HG03097 (cell line): ENCODE measurements around the gene RBM33.
"Not testable (repeated sequence)": the region's sequence is repeated elsewhere in the genome, so short reads cannot be mapped to it uniquely, and the experiment has no call there.

ENCODE experiments used
- ATAC-seq: cut with Tn5 transposase; IDR thresholded peaks from one replicate; pipeline ENCODE4 v1.9.1; 2021; ENCODE audit not compliant: unreplicated experiment, low FRiP score

RBM33 gene

DNA sequence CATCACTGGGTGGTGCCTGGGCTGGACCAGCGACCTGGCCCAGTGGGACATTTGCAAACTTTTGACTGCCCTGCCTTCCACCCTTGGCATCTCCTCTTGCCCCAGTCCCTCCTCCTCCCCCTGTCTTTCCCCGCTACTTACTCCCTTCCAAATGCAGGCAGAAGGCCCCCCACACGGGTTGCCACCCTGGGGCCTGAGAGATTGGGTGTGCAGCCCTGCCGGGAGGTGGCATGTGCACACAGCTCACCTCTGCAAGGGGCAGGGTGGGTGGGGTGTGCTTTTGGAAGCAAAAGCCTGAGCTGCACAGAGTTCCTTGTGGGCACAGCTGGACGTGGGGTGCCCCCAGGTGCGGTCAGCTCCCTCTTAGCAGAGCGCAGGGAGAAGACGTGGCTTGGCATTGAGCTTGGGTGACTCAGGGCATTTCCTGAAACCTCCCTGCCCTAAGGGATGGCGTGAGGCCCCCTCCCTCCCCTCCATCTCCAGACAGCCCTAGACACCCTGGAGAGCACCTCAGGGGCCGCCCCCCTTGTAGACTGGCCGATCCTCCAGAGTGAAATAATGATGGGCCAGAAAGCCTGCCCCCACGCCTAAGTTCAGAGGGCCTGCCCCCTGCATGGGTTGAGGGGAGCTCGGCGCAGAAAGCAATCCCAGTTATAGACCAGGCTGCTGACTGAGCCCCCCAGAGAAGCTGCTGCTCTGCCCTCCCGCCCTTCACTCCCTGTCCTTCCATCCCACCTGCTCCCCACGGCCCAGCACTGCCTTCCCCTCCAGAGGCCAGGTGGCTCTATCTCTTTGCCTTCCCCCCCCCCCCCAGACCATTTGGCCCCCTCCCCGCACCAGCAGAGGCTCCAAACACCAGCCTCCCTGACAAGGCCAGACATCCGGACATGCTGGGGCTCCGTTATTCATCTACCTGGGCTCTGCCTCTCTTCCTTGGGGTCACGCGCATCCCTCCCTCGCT is 170.1 kb downstream of the RBM33 start:
- no peak for ATAC-seq

GRCh38 chr7:155815332-155816191 is 171.1 kb downstream of the RBM33 start:
- ATAC-seq: peak; percentile 74

DNA sequence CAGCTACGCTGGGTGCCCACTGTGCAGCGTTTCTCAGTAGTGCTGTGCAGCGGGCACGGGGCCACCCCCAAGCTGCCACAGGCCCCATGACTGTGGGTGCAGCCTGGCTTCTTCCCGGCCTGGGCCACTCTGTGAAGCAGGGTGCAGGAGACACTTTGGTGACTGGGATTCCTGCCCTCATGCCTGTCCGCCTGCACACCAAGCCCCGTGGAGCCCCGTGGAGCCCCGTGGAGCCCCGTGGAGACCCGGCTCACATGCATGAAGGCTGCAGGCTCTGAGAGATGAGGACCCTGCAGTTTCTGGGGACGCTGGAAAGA is 171.7 kb downstream of the RBM33 start:
- no peak for ATAC-seq

DNA sequence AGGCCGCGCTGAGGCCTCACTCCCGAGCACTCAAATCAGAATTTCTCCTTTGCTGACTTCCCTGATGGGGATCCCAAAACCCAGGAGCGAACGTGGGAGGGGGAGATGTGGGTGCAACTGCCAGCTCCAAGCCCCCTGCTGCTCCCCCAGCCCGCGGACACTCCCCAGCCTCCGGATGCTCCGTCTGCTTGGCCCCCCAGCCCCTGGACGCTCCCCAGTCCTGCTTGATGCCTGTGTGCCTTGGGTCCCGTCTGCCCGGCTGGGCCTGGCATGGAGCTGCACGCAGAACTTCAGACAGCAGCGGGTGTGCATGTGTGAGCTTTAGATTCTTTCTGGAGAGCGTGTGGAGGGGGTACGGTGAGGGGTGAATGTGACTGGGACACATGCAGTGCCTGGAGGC is 172.5 kb downstream of the RBM33 start:
- no peak for ATAC-seq

- not testable (repeated sequence) for ATAC-seq
Measured at GRCh38 chr7:155817515-155817914, 173.1 kb downstream of the RBM33 start.

DNA sequence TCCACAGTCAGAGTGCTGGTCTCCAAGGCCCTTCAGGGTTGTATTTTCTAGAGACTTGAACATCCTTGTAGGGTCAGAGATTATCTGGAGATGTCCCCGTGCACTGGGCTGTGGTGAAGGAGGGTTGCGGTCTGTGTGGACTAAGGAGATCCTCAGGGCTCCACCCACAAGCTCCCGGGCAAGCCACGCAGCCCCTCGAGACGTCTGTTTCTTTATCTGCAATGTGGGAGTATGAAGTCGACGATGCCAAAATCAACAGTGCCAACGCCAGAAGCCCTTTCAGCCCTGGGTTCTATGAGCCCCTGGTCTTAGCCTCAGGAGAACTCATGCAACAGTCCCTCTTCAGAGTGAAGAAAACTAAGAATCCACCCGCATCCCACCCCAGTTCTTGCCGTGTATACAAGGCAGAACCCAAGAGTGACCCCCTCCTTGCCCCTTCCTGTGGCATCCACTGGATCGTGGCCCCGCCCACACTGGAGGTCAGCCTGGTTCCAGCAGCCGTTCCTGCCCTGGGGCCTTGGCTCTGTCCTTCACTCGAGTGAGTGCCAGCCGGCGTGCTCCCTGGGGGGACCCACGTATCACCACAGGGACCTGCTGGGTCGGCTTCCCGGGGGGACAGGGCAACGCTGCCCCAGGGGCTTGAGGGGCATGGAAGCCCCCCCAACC is 173.8 kb downstream of the RBM33 start:
- no peak for ATAC-seq

DNA sequence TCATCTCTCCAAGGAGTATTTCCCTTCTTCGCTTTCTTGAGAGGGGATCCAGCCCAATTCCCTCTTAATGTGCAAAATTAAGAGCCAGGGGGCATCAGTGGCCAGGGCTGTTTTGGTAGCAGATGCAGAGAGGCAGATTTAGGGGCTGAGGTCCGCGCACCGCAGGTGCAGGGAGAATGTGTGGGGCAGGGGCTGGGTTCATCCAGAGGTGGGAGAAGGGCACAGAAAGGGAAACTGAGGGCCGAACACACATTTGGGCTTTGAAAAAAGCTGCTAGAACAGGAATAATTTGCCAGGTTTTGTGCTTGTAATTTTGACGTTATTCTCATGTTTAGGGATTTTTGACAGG is 174.3 kb downstream of the RBM33 start:
- no peak for ATAC-seq

- ATAC-seq: no peak
Measured at GRCh38 chr7:155819186-155819585, 174.7 kb downstream of the RBM33 start.

DNA sequence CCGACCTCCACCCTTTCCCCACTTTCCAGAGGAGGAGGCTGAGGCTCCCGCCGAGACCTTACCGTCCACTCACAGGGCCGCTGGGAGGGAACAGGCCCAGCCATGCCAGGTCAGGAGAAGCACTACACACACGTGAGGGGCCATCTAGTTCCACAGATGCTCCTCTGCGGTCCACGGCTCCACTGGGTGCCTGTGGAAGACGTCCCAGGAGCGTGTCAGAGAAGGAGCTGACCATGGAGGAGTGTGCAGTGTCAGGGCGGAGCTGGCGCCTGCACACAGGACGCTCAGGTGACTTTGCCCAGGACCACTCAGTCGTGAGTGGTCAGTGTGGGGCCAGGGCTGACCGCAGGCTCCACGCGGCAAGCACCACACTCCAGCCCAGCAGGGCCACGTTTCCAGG is 175.8 kb downstream of the RBM33 start:
- no peak for ATAC-seq

DNA sequence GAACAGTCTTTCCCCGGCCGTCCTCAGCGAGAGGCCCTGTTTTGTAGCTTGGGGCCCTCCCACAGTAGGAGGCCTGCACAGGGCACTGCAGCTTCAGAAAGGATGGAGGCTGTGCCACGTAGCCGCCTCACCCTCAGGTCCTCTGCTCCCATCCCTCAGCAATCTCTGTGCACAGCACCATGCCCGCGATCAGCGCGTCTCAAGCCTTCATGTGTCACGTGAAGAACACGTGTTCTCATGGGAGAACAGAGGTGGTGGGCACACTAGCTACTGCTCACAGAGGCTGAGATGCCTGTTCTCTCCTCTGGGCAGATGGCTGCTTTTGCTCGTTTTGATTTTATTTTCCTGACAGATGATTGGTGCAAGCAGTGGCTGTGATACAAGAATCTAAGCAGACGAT is 176.3 kb downstream of the RBM33 start:
- ATAC-seq: no peak

GRCh38 chr7:155821851-155822250 is 177.4 kb downstream of the RBM33 start:
- no peak for ATAC-seq

GRCh38 chr7:155824227-155824886 is 179.9 kb downstream of the RBM33 start:
- no peak for ATAC-seq

DNA sequence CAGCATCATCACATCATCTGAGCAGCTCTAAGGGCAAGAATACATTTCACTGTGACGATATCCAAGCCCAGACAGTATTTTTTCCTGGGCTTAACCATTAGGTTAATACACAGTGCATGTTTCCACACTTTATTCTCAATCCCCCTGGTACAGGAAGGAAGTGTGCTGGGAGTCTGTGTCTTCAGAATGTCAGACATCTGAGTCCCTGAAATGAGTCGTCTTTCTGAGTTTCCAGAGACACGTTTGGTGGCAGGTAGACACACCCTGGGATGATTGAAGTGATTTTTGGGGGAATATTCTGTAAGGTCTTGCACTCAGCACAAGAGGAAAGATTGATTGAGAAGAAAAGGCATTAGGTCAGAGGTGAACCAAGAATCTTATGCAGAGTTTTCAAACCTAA is 180.9 kb downstream of the RBM33 start:
- ATAC-seq: no peak

DNA sequence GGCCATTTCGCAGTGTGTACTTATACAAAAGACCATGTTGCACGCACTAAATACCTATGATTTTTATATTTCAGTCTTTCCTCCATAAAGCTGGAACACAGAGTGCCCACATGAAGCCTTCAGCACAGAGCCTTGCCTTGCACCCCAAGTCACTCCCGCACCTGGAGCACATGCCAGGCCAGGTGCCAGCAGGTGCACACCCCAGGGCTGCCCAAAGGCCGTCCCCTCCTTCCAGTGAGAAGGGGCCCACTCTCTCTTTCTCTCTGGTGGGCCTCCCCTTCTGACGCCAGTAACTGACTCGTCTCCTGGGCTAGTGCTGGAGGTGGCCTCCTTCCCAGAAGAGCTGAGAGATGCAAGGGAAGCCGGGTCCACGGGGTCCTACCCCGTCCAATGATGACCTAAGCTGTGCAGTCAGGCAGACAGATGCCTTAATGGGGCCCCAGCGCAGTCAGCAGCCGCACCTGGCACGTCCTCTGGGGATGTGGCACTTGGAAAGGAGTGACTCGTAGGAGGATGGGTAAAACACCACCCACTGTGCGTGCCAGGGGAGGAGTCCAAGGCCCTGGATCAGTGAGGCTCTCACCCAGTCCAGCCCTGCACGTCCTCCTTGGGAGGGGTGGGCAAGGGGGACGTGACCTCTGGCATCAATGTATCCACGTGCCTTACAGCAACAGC is 185.5 kb downstream of the RBM33 start:
- no peak for ATAC-seq
